ENCODE results near the gene INF2. TPM values are rescaled to one million over a fixed set of nuclear protein-coding genes. Genes with fewer than 3 reads are reported as not detected.

INF2 gene
- total RNA-seq, 1 experiment from 2014 or later: 113 TPM

- Histone ChIP-seq H3K9me3 (ENCODE audit: insufficient read depth, low read depth) (no peaks in the 10 kb centered on the region), H3K9me2 (ENCODE audit: insufficient read depth) (no peaks in the 10 kb centered on the region), H3K4me3 (peak overlapping the region; percentile 68), H3K4me1 (replicated peaks; ENCODE audit: insufficient read depth) (peaks cover 48% of the 10 kb centered on the region), H3K36me3 (ENCODE audit: low read depth) (no peaks in the 10 kb centered on the region), H3K27me3 (ENCODE audit: insufficient read depth, low read depth) (no peaks in the 10 kb centered on the region), H3K79me2 (ENCODE audit: low read depth) (no peaks in the 10 kb centered on the region), H3K4me2 (peak overlapping the region; percentile 86), H2AFZ (peak overlapping the region; percentile 86), H4K20me1 (ENCODE audit: insufficient read depth) (no peaks in the 10 kb centered on the region), H3K27ac (peak overlapping the region; percentile 91), H3F3A (ENCODE audit: insufficient read depth, low read depth) (peaks cover 16% of the 10 kb centered on the region)
- ChIA-PET POLR2A (ENCODE audit: unreplicated experiment) (interaction anchor here (0.6 to 1.8 kb wide), 4 partner anchors 10 to 17 kb away, joined by 4 to 13 read pairs (median 8); no protein-coding TSS in a partner anchor), CTCF (interaction anchor here (0.6 kb wide), 1 partner anchor 37 kb away, joined by 3 read pairs; no protein-coding TSS in a partner anchor)
- peak; percentile 66 to 83 for DNase-seq
- BruUV-seq (replicated peaks): TSS peak; percentile 27
- TF ChIP-seq CTCF (conservative IDR thresholded peaks at IDR 0.05): no peak
- no peak for TF ChIP-seq EZH2 (IDR thresholded peaks at IDR 0.05; ENCODE audit: low read depth)
- intact Hi-C loops (cut with micrococcal nuclease; ENCODE audit: unreplicated experiment): no loop called here
These were observed 11.7 kb upstream of the INF2 start for GRCh38 chr14:104677512-104678332.

DNA sequence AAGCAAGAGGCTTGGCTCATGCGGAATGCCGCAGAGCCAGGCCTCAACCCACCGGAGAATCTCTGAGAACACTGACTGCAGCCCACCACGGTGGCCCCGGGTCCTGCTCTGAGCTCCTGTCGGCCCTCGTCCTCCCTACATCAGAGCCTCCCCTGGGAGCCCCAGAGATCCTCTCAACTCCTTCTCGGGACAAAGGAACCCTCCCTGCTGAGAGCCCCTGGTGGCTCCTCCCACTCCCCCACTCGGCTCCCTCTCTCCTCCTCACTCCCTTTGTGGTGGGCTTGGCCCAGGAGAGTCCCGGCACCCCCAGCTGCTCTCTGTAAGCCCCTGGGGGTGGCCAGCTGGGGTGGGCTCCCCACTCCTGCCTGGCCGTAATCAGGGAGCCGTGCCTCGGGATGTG is 11.1 kb upstream of the INF2 start:
- intact Hi-C loops (cut with micrococcal nuclease; ENCODE audit: unreplicated experiment): no loop called here
- BruUV-seq (replicated peaks): TSS peak; percentile 81
- H3K4me2 ChIP-seq: peak overlapping the region; percentile 86
- peaks cover 54% of the 10 kb centered on the region for H3K4me1 ChIP-seq (replicated peaks; ENCODE audit: insufficient read depth)
- H3K9me2 ChIP-seq (ENCODE audit: insufficient read depth): no peaks in the 10 kb centered on the region
- peak overlapping the region; percentile 68 for H3K4me3 ChIP-seq
- ChIA-PET POLR2A (ENCODE audit: unreplicated experiment) (interaction anchor here (0.6 to 1.8 kb wide), 4 partner anchors 9 to 16 kb away, joined by 4 to 13 read pairs (median 8); no protein-coding TSS in a partner anchor), CTCF (interaction anchor here (0.6 kb wide), 1 partner anchor 37 kb away, joined by 3 read pairs; no protein-coding TSS in a partner anchor)
- no peaks in the 10 kb centered on the region for H4K20me1 ChIP-seq (ENCODE audit: insufficient read depth)
- H2AFZ ChIP-seq: peak overlapping the region; percentile 86
- TF ChIP-seq EZH2 (IDR thresholded peaks at IDR 0.05; ENCODE audit: low read depth): no peak
- TF ChIP-seq CTCF (conservative IDR thresholded peaks at IDR 0.05): no peak
- no peaks in the 10 kb centered on the region for H3K9me3 ChIP-seq (ENCODE audit: insufficient read depth, low read depth)
- H3K27me3 ChIP-seq (ENCODE audit: insufficient read depth, low read depth): no peaks in the 10 kb centered on the region
- H3F3A ChIP-seq (ENCODE audit: insufficient read depth, low read depth): peaks cover 18% of the 10 kb centered on the region
- peak overlapping the region; percentile 91 for H3K27ac ChIP-seq
- no peak for DNase-seq
- no peaks in the 10 kb centered on the region for H3K36me3 ChIP-seq (ENCODE audit: low read depth)
- H3K79me2 ChIP-seq (ENCODE audit: low read depth): no peaks in the 10 kb centered on the region

- Histone ChIP-seq H3F3A (ENCODE audit: insufficient read depth, low read depth) (peaks cover 18% of the 10 kb centered on the region), H4K20me1 (ENCODE audit: insufficient read depth) (no peaks in the 10 kb centered on the region), H3K27ac (peak overlapping the region; percentile 91; the same call in 1 of the 2 replicates), H3K4me3 (no peak overlapping the region), H3K9me2 (ENCODE audit: insufficient read depth) (no peaks in the 10 kb centered on the region), H3K79me2 (ENCODE audit: low read depth) (no peaks in the 10 kb centered on the region), H2AFZ (no peak overlapping the region), H3K27me3 (ENCODE audit: insufficient read depth, low read depth) (no peaks in the 10 kb centered on the region), H3K4me2 (peak overlapping the region; percentile 86), H3K9me3 (ENCODE audit: insufficient read depth, low read depth) (no peaks in the 10 kb centered on the region), H3K4me1 (replicated peaks; ENCODE audit: insufficient read depth) (peaks cover 54% of the 10 kb centered on the region), H3K36me3 (ENCODE audit: low read depth) (no peaks in the 10 kb centered on the region)
- no peak for TF ChIP-seq CTCF (conservative IDR thresholded peaks at IDR 0.05)
- no peak for TF ChIP-seq EZH2 (IDR thresholded peaks at IDR 0.05; ENCODE audit: low read depth)
- ChIA-PET POLR2A (ENCODE audit: unreplicated experiment) (no interaction called here), CTCF (interaction anchor here (3.1 kb wide), 1 partner anchor 13 kb away, joined by 11 read pairs; no protein-coding TSS in a partner anchor)
- intact Hi-C loops (cut with micrococcal nuclease; ENCODE audit: unreplicated experiment): no loop called here
- no TSS peak for BruUV-seq (replicated peaks)
- DNase-seq: no peak
These were observed 10.3 kb upstream of the INF2 start for GRCh38 chr14:104678901-104679705.

Measured in PC-9 (cell line).